Myocyte (in vitro differentiated cells): ENCODE results near the gene OSCP1. TPM values are rescaled to one million over a fixed set of nuclear protein-coding genes. Genes with fewer than 3 reads are reported as not detected.
A peak's percentile ranks its signal among the peaks of the same experiment; 100 is the strongest.
"Not testable (repeated sequence)": the region's sequence is repeated elsewhere in the genome, so short reads cannot be mapped to it uniquely, and the experiment has no call there.

Source experiments
- DNase-seq: peaks from one replicate; pipeline ENCODE4 v3.0.0-alpha.2; 2012; ENCODE audit warnings: low read depth
- polyA plus RNA-seq: library from polyadenylated mRNA; unstranded; fragments of >200 nt; gene quantifications from one replicate; pipeline ENCODE4 v1.2.1, GENCODE V29; 2012; ENCODE audit warnings: missing spikeins
- total RNA-seq: library from RNA; depleted of rRNA; stranded (reverse); fragments of >200 nt; gene quantifications from 2 replicates; pipeline ENCODE4 v1.2.3, GENCODE V29; 2014

OSCP1 gene
- total RNA-seq: 9.4 and 11.4 TPM in 2 replicates
- polyA plus RNA-seq: 9.6 TPM

- DNase-seq: peak; percentile 97
These were observed at the start of gene OSCP1 for GRCh38 chr1:36450270-36450918. TSS of gene OSCP1 (minus strand) at chr1:36450451. CDS start at chr1:36450369, 82 bp downstream.

- DNase-seq: no peak
These were observed 47.0 kb upstream of the OSCP1 start for GRCh38 chr1:36497207-36497606.

GRCh38 chr1:36494971-36495370, 44.7 kb upstream of the OSCP1 start:
- DNase-seq: no peak

- no peak for DNase-seq
These were observed 43.3 kb upstream of the OSCP1 start for GRCh38 chr1:36493524-36493923.

GRCh38 chr1:36492491-36492890, 42.2 kb upstream of the OSCP1 start:
- no peak for DNase-seq

- DNase-seq: not testable (repeated sequence)
These were observed 39.2 kb upstream of the OSCP1 start for GRCh38 chr1:36489258-36490051.

- DNase-seq: no peak
These were observed 37.7 kb upstream of the OSCP1 start for GRCh38 chr1:36487906-36488305.

- not testable (repeated sequence) for DNase-seq
These were observed 37.1 kb upstream of the OSCP1 start for GRCh38 chr1:36487336-36487725.

GRCh38 chr1:36486439-36487335, 36.4 kb upstream of the OSCP1 start:
- peak; percentile 7 for DNase-seq

GRCh38 chr1:36486093-36486438, 35.8 kb upstream of the OSCP1 start:
- DNase-seq: no peak

GRCh38 chr1:36484099-36484498, 33.8 kb upstream of the OSCP1 start:
- DNase-seq: no peak

GRCh38 chr1:36482724-36483388, 32.6 kb upstream of the OSCP1 start, which contains the start of gene CSF3R:
TSS of gene CSF3R (minus strand) at chr1:36482913. CDS start at chr1:36479496, 3,417 bp downstream.
- DNase-seq: no peak

- DNase-seq: no peak
These were observed 31.8 kb upstream of the OSCP1 start for GRCh38 chr1:36481771-36482723.

GRCh38 chr1:36481091-36481490, 30.8 kb upstream of the OSCP1 start:
- DNase-seq: no peak

GRCh38 chr1:36480161-36480560, 29.9 kb upstream of the OSCP1 start:
- DNase-seq: no peak

- no peak for DNase-seq
These were observed 29.3 kb upstream of the OSCP1 start for GRCh38 chr1:36479505-36480051.

- not testable (repeated sequence) for DNase-seq
These were observed 27.4 kb upstream of the OSCP1 start for GRCh38 chr1:36477615-36478014.

- no peak for DNase-seq
These were observed 26.7 kb upstream of the OSCP1 start for GRCh38 chr1:36476945-36477344.

GRCh38 chr1:36475910-36476604, 25.8 kb upstream of the OSCP1 start:
- no peak for DNase-seq
